Loucy (cell line): ENCODE measurements around the gene SAMSN1.

Source experiments
- CTCF ChIP-seq: fragments of 200-600 bp; sonication (generic); conservative IDR thresholded peaks from 2 replicates; pipeline ENCODE4 v1.5.1; 2014; ENCODE audit warnings: mild to moderate bottlenecking, antibody characterized with exemption, low read length
- EZH2phosphoT487 ChIP-seq: fragments of 200-600 bp; IDR thresholded peaks from 2 replicates; pipeline ENCODE4 v1.6.1; 2018; ENCODE audit warnings: antibody characterized with exemption, mild to moderate bottlenecking, moderate library complexity, borderline replicate concordance

GRCh38 chr21:14491269-14491681 lies 54.8 kb downstream of the SAMSN1 start:
- no peak for TF ChIP-seq CTCF
- TF ChIP-seq EZH2phosphoT487 = no peak
